Measurements from ENCODE around the gene CHMP1A. TPM values are rescaled to one million over a fixed set of nuclear protein-coding genes. Genes with fewer than 3 reads are reported as not detected.

CHMP1A gene
- total RNA-seq, 3 donors from 2014 or later, result 104 to 163 (median 108) TPM

DNA sequence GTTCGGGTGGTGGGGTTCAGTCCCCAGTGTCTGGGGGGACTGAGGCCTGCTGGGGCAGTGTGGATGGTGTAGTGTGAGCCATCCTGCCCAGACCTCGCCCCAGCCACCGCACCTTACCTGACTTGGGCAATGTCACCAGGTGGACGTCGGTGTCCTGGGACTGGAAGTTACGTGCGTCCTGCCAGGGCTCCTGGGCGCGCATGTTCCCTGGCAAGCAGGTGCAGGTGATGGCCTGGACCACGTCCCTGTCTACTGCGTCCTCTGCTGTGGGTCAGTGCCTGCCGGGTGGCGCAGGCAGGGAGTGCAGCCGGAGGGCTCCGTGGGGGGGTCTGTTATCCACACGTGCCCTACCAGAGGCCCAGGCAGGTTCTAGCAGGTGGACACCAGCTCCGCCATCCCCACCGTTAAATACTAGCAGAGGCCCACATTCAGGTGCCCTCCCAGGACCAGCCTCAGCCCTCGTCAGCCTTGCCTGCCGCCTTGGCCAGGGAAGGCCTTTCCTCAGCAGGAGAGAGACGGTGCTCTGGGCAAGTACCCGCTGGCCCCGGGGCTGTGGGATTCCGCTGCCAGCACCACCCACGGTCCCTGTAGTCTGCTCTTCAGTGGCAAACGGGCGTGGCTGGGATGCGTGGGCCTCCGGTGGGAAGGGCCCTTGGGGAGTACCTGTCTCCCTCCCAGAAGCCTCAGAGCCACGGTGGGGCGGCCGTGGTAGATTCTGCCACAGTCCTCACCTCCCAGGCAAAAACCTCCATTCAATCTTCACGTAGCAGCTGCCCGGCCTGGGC, 52.1 kb downstream of the CHMP1A start:
- H3K9me3 ChIP-seq, result no peaks in the 10 kb centered on the region
- intact Hi-C loops (cut with DNase I, micrococcal nuclease), result no loop called here
- no peaks in the 10 kb centered on the region for H3K36me3 ChIP-seq (ENCODE audit: low read depth)
- ATAC-seq (no peak), DNase-seq (no peak)
- no peak overlapping the region for H3K4me3 ChIP-seq
- H3K4me1 ChIP-seq (ENCODE audit: low read depth), result no peaks in the 10 kb centered on the region
- no peak for TF ChIP-seq CTCF (IDR thresholded peaks at IDR 0.05)

GRCh38 chr16:89604764-89605163, 52.7 kb downstream of the CHMP1A start:
- Histone ChIP-seq H3K4me3 (no peak overlapping the region), H3K36me3 (ENCODE audit: low read depth) (no peaks in the 10 kb centered on the region), H3K9me3 (no peaks in the 10 kb centered on the region), H3K4me1 (ENCODE audit: low read depth) (no peaks in the 10 kb centered on the region)
- no peak for TF ChIP-seq CTCF (IDR thresholded peaks at IDR 0.05)
- intact Hi-C loops (cut with DNase I, micrococcal nuclease), result no loop called here
- ATAC-seq (no peak), DNase-seq (no peak)

GRCh38 chr16:89602952-89603590, 54.4 kb downstream of the CHMP1A start:
- no peak for TF ChIP-seq CTCF (IDR thresholded peaks at IDR 0.05)
- H3K4me3 ChIP-seq, result no peak overlapping the region
- ATAC-seq (peak; percentile 6), DNase-seq (no peak)
- intact Hi-C loops (cut with DNase I, micrococcal nuclease), result no loop called here
- H3K9me3 ChIP-seq, result no peaks in the 10 kb centered on the region
- H3K36me3 ChIP-seq (ENCODE audit: low read depth), result no peaks in the 10 kb centered on the region
- no peaks in the 10 kb centered on the region for H3K4me1 ChIP-seq (ENCODE audit: low read depth)

- DNase-seq, result no peak
- H3K4me3 ChIP-seq, result no peak overlapping the region
Observed at GRCh38 chr16:89602273-89602951, 55.1 kb downstream of the CHMP1A start.

DNA sequence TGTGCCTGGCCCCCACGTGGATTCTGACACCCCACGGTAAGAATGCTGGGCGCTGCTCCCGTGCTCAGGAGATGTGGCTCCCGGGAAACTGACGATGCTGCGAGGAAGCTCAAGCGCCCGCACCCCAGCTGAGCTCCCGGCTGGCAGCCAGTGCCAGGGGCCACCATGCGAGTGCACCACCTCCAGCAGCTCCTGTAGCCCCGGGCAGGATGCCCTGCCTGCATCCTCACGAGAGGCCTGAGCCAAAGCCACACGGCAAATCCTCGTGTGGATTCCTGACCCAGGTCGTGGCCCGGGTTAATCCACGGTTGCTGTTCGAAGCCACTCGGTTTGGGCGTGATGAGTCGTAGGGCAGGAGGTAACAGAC, 55.6 kb downstream of the CHMP1A start:
- Histone ChIP-seq H3K9me3 (no peaks in the 10 kb centered on the region), H3K4me3 (no peak overlapping the region), H3K4me1 (ENCODE audit: low read depth) (no peaks in the 10 kb centered on the region), H3K36me3 (ENCODE audit: low read depth) (no peaks in the 10 kb centered on the region)
- no peak for ATAC-seq
- intact Hi-C loops (cut with DNase I, micrococcal nuclease), result no loop called here
- TF ChIP-seq CTCF (IDR thresholded peaks at IDR 0.05), result no peak
- no peak for DNase-seq

More at GRCh38 chr16:89602273-89602951, 55.1 kb downstream of the CHMP1A start:
- Histone ChIP-seq H3K9me3 (no peaks in the 10 kb centered on the region), H3K4me1 (ENCODE audit: low read depth) (no peaks in the 10 kb centered on the region), H3K36me3 (ENCODE audit: low read depth) (no peaks in the 10 kb centered on the region)
- no peak for TF ChIP-seq CTCF (IDR thresholded peaks at IDR 0.05)
- intact Hi-C loops (cut with DNase I, micrococcal nuclease), result no loop called here
- ATAC-seq, result peak; percentile 57
